MM.1S (cell line): ENCODE results near the gene AGBL4.

ENCODE experiments used
- EZH2 ChIP-seq: fragments of 300-600 bp; sonication (generic); optimal IDR thresholded peaks from 2 replicates; pipeline ENCODE3; 2017; ENCODE audit warnings: low read depth, mild to moderate bottlenecking, antibody characterized with exemption, low read length, mixed read lengths
- EZH2phosphoT487 ChIP-seq: fragments of 300-600 bp; sonication (generic); IDR thresholded peaks from 2 replicates; pipeline ENCODE4 v1.6.1; 2018; ENCODE audit warnings: antibody characterized with exemption, low read length
- TF ChIP-seq, protein P1 (sequence below): fragments of 300-600 bp; sonication (generic); IDR thresholded peaks from 2 replicates; pipeline ENCODE4 v1.5.1; 2016; ENCODE audit warnings: antibody characterized with exemption, low read length, mixed read lengths

DNA sequence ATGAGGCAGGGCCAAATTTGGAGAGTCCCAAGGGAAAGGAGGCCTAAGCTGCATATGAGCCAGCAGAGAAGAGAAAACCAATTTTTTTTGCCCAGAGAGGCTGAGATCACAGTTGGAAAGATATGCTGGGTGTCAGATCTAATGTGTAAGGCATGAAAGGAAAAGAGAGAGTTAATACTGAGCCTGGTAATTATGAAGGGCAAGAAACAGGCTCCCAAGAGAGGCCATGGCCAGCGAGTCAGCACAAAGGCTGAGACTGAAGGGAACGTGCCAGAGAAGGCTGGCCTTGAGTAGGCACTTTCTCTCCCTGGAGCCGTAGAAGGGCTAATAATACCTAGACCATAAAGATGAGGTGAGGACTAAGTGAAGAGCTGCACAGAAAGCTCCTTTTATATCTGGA lies 1215.3 kb downstream of the AGBL4 start:
- TF ChIP-seq, protein P1, sequence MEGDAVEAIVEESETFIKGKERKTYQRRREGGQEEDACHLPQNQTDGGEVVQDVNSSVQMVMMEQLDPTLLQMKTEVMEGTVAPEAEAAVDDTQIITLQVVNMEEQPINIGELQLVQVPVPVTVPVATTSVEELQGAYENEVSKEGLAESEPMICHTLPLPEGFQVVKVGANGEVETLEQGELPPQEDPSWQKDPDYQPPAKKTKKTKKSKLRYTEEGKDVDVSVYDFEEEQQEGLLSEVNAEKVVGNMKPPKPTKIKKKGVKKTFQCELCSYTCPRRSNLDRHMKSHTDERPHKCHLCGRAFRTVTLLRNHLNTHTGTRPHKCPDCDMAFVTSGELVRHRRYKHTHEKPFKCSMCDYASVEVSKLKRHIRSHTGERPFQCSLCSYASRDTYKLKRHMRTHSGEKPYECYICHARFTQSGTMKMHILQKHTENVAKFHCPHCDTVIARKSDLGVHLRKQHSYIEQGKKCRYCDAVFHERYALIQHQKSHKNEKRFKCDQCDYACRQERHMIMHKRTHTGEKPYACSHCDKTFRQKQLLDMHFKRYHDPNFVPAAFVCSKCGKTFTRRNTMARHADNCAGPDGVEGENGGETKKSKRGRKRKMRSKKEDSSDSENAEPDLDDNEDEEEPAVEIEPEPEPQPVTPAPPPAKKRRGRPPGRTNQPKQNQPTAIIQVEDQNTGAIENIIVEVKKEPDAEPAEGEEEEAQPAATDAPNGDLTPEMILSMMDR: no peak
- TF ChIP-seq EZH2 (no peak), EZH2phosphoT487 (no peak)
